Right atrium auricular region (tissue), 2 donors: ENCODE data around the gene TMEM86B. TPM values are rescaled to one million over a fixed set of nuclear protein-coding genes. Genes with fewer than 3 reads are reported as not detected.
"Not testable (repeated sequence)": the region's sequence is repeated elsewhere in the genome, so short reads cannot be mapped to it uniquely, and the experiment has no call there.

Experiments used
- DNase-seq: peaks from one replicate; pipeline ENCODE4 v3.0.0-alpha.2; 2019; ENCODE audit warnings: low spot score
- H3K27ac ChIP-seq, 2 donors: fragments of 200-600 bp; sonication (generic); 1 replicate in 1 of 2; 2 replicates in 1 of 2; pipeline ENCODE4 v1.5.1; 2016 to 2019
- H3K27me3 ChIP-seq, 2 donors: fragments of 200-600 bp; sonication (generic); one replicate each; pipeline versions ENCODE4 v1.5.1 to v1.6.0; 2017 to 2019
- H3K36me3 ChIP-seq: fragments of 200-600 bp; sonication (generic); one replicate; pipeline ENCODE4 v1.5.1; 2016
- H3K4me1 ChIP-seq, 2 donors: fragments of 200-600 bp; sonication (generic); one replicate each; pipeline versions ENCODE4 v1.5.1 to v1.6.0; 2017 to 2019
- H3K4me3 ChIP-seq, 2 donors: fragments of 200-600 bp; sonication (generic); 1 replicate in 1 of 2; 2 replicates in 1 of 2; pipeline ENCODE4 v1.5.1; 2017 to 2019; ENCODE audit warnings: mild to moderate bottlenecking in 1 of 2, moderate library complexity in 1 of 2
- H3K9me3 ChIP-seq, 2 donors: fragments of 200-600 bp; sonication (generic); one replicate each; pipeline ENCODE4 v1.5.1; 2019
- total RNA-seq, 2 donors: library from RNA; depleted of rRNA; stranded (reverse); fragments of >200 nt; gene quantifications; one replicate each; pipeline ENCODE4 v1.1.0, GENCODE V29; 2016
- TF ChIP-seq, protein P1 (sequence below), 2 donors: fragments of 200-600 bp; sonication (generic); IDR thresholded peaks; one replicate each; pipeline ENCODE4 v1.5.1; 2019; ENCODE audit warnings: antibody characterized with exemption in 2 of 2

TMEM86B gene
- total RNA-seq, 2 donors from 2014 or later: 1.3 TPM; not detected in 1

DNA sequence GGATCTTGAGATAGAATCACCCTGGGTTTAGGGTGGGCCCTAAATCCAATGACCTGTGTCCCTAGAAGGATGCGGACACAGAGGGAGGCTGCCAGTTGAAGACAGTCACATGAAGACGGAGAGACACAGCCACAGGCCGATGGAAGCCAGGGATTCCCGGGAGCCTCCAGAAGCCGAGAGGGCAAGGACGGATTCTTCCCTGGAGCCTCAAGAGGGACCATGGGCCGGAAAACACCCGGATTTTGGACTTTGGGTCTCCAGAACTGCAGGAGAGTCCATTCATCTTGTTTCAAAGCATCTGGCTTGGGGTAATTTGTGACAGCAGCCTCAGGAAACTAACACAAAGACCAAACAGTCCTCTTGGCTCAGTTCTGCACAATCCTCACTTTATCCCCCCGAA lies 2.3 kb downstream of the TMEM86B start:
- no peaks in the 10 kb centered on the region for H3K27me3 ChIP-seq
- H3K36me3 ChIP-seq: peaks cover 20% of the 10 kb centered on the region
- DNase-seq: no peak

GRCh38 chr19:55225415-55225958 lies 3.1 kb downstream of the TMEM86B start:
- H3K27ac ChIP-seq: no peak overlapping the region
- DNase-seq: no peak
- H3K9me3 ChIP-seq: no peaks in the 10 kb centered on the region
- peaks cover 0 to 23% of the 10 kb centered on the region in 2 donors for H3K4me1 ChIP-seq
- H3K4me3 ChIP-seq: no peak overlapping the region
- H3K36me3 ChIP-seq: peaks cover 12% of the 10 kb centered on the region
- H3K27me3 ChIP-seq: no peaks in the 10 kb centered on the region
- TF ChIP-seq, protein P1, sequence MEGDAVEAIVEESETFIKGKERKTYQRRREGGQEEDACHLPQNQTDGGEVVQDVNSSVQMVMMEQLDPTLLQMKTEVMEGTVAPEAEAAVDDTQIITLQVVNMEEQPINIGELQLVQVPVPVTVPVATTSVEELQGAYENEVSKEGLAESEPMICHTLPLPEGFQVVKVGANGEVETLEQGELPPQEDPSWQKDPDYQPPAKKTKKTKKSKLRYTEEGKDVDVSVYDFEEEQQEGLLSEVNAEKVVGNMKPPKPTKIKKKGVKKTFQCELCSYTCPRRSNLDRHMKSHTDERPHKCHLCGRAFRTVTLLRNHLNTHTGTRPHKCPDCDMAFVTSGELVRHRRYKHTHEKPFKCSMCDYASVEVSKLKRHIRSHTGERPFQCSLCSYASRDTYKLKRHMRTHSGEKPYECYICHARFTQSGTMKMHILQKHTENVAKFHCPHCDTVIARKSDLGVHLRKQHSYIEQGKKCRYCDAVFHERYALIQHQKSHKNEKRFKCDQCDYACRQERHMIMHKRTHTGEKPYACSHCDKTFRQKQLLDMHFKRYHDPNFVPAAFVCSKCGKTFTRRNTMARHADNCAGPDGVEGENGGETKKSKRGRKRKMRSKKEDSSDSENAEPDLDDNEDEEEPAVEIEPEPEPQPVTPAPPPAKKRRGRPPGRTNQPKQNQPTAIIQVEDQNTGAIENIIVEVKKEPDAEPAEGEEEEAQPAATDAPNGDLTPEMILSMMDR (IDR thresholded peaks at IDR 0.05): no peak

More for the DNA sequence above, 2.3 kb downstream of the TMEM86B start:
- Histone ChIP-seq H3K4me1 (peaks cover 0 to 23% of the 10 kb centered on the region in 2 donors), H3K27ac (no peak overlapping the region), H3K4me3 (no peak overlapping the region), H3K9me3 (no peaks in the 10 kb centered on the region)
- TF ChIP-seq, protein P1 (IDR thresholded peaks at IDR 0.05): no peak

GRCh38 chr19:55224679-55225414 lies 3.7 kb downstream of the TMEM86B start:
- DNase-seq, H3K36me3 ChIP-seq, H3K27me3 ChIP-seq, H3K4me3 ChIP-seq, H3K9me3 ChIP-seq, H3K27ac ChIP-seq: not testable (repeated sequence)
- peaks cover 0 to 23% of the 10 kb centered on the region in 2 donors for H3K4me1 ChIP-seq

DNA sequence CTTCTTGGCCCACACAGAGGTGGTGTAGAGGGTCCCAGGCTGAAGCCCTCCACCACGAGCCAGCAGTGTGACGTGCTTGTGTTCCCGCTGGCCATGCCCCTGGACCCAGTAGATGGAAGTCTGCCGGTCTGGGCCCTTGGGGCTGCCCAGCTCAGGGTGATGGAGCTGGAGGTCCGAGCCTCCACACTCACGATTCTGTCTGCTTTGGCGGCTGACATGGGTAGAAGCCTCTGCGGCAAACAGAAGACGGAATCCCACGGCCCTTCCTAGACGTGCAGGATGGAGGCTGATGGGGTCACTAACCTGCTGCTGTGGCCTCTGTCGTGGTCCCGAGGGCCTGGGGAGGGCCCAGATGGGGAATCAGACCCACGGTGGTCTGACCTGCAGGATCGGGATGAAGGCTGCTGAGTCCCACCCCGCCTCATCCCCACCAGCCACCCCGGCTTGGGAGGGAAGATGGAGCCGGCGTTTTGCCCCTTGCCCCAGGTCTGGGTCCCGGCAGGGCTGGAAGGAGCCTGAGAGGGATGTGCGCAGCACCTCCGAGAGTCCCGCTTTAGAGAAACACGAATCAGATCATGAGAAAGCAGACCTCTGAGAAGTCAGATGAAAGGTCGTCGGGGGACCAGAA lies 4.4 kb downstream of the TMEM86B start:
- no peaks in the 10 kb centered on the region for H3K9me3 ChIP-seq
- DNase-seq: no peak
- no peak overlapping the region for H3K4me3 ChIP-seq
- H3K27me3 ChIP-seq: no peaks in the 10 kb centered on the region
- peaks cover 3% of the 10 kb centered on the region for H3K36me3 ChIP-seq
- TF ChIP-seq, protein P1 (IDR thresholded peaks at IDR 0.05): no peak
- H3K27ac ChIP-seq: no peak overlapping the region
- H3K4me1 ChIP-seq: peaks cover 0 to 20% of the 10 kb centered on the region in 2 donors

DNA sequence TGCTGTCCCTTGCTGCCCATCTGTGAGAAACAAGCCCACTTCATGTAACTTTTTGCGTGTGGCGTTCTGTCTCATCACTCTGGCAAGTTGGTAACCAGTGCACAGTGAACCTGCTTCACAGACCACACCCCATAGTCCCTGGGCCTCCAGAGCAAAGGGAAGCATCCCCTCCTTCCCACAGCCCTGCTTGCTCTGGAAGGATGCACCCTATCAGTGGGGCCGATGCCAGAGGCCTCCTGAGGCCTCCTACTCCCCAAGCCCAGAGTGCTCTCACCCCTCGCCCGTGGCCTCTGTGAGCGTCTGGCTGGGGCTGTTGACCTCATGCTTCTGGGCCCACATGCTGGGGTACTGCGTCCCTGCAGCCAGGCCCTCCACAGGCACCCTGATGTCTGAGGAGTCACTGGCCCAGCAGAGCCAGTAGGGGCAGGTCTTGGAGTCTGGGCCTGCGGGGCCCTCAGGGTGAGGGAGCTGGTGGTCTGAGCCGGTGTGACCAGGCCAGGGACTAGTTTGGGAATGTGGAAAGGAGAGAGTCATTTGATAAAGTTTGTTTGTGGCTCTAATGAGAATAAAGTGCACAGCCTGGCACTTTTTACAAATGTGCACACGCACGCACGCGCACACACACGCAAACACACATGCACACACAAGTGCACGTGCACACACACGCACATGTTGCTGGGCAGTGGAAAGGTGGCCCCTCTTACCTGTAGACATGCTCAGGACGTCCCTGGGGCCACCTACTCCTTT lies 5.1 kb downstream of the TMEM86B start:
- peaks cover 0 to 14% of the 10 kb centered on the region in 2 donors for H3K4me1 ChIP-seq
- TF ChIP-seq, protein P1 (IDR thresholded peaks at IDR 0.05): no peak
- H3K27ac ChIP-seq: no peak overlapping the region
- peaks cover 3% of the 10 kb centered on the region for H3K36me3 ChIP-seq
- H3K9me3 ChIP-seq: no peaks in the 10 kb centered on the region
- H3K27me3 ChIP-seq: no peaks in the 10 kb centered on the region
- no peak overlapping the region for H3K4me3 ChIP-seq
- DNase-seq: no peak

GRCh38 chr19:55220525-55220924 lies 8.0 kb downstream of the TMEM86B start:
- TF ChIP-seq, protein P1 (IDR thresholded peaks at IDR 0.05): no peak
- H3K27me3 ChIP-seq: no peaks in the 10 kb centered on the region
- DNase-seq: no peak
- H3K27ac ChIP-seq: no peak overlapping the region
- peaks cover 0 to 16% of the 10 kb centered on the region in 2 donors for H3K4me1 ChIP-seq
- no peak overlapping the region for H3K4me3 ChIP-seq
- H3K36me3 ChIP-seq: peaks cover 3% of the 10 kb centered on the region
- H3K9me3 ChIP-seq: no peaks in the 10 kb centered on the region
